Measurements from ENCODE around the gene ZNF280C. TPM values are rescaled to one million over a fixed set of nuclear protein-coding genes. Genes with fewer than 3 reads are reported as not detected.

The ZNF280C gene
- polyA plus RNA-seq, 3 donors = 5.2 to 8.8 (median 7.0) TPM

Other genes with a start within 250 kb of the ZNF280C start
- 10 to 100 TPM; 11.8 to 12.5 (median 12.2) TPM for gene ELF4, start 158.4 kb downstream of the ZNF280C start, polyA plus RNA-seq (ENCODE audit: insufficient read length in 3 of 3)
- gene AIFM1, start 103.1 kb downstream of the ZNF280C start, polyA plus RNA-seq (ENCODE audit: insufficient read length in 3 of 3) = 10 to 100 TPM; 88.2 to 93.3 (median 92.8) TPM
- under 1 TPM; 0.36 to 0.97 (median 0.59) TPM for gene RAB33A, start 96.9 kb downstream of the ZNF280C start, polyA plus RNA-seq (ENCODE audit: insufficient read length in 3 of 3)
- gene SLC25A14, start 71.0 kb upstream of the ZNF280C start, polyA plus RNA-seq (ENCODE audit: insufficient read length in 3 of 3) = 10 to 100 TPM; 20.8 to 34.4 (median 29.3) TPM
- not detected for gene GPR119, start 116.8 kb upstream of the ZNF280C start, polyA plus RNA-seq (ENCODE audit: insufficient read length in 3 of 3)
- gene RBMX2, start 133.1 kb upstream of the ZNF280C start, polyA plus RNA-seq (ENCODE audit: insufficient read length in 3 of 3) = 10 to 100 TPM; 29.4 to 39.1 (median 33.1) TPM